Activated T-cell treated with anti-CD3 and anti-CD28 coated beads for 4 hours (primary cell): ENCODE data around the gene SYK.
"Not testable (repeated sequence)": the region's sequence is repeated elsewhere in the genome, so short reads cannot be mapped to it uniquely, and the experiment has no call there.

Experiments
- DNase-seq: peaks from one replicate; pipeline ENCODE4 v3.0.0-alpha.2; 2020

The SYK gene

GRCh38 chr9:90801241-90801972, at the start of gene SYK:
SYK (plus strand) TSS chr9:90801819; CDS start chr9:90843899, 42,080 bp downstream.
- no peak for DNase-seq

- peak; percentile 33 for DNase-seq
Measured at GRCh38 chr9:90755514-90756371, 45.9 kb upstream of the SYK start.

- DNase-seq: not testable (repeated sequence)
Measured at GRCh38 chr9:90760577-90760976, 41.0 kb upstream of the SYK start.

- no peak for DNase-seq
Measured at GRCh38 chr9:90766731-90767130, 34.9 kb upstream of the SYK start.

- no peak for DNase-seq
Measured at GRCh38 chr9:90767523-90768100, 34.0 kb upstream of the SYK start.

GRCh38 chr9:90770182-90770738, 31.4 kb upstream of the SYK start:
- no peak for DNase-seq

GRCh38 chr9:90770927-90771326, 30.7 kb upstream of the SYK start:
- DNase-seq: no peak

GRCh38 chr9:90772386-90772785, 29.2 kb upstream of the SYK start:
- no peak for DNase-seq

GRCh38 chr9:90773617-90774016, 28.0 kb upstream of the SYK start:
- DNase-seq: no peak

GRCh38 chr9:90774071-90774470, 27.5 kb upstream of the SYK start:
- DNase-seq: no peak

GRCh38 chr9:90774682-90775081, 26.9 kb upstream of the SYK start:
- DNase-seq: no peak

- no peak for DNase-seq
Measured at GRCh38 chr9:90775657-90776056, 26.0 kb upstream of the SYK start.

GRCh38 chr9:90778746-90779145, 22.9 kb upstream of the SYK start:
- no peak for DNase-seq

GRCh38 chr9:90783552-90783951, 18.1 kb upstream of the SYK start:
- no peak for DNase-seq

- no peak for DNase-seq
Measured at GRCh38 chr9:90783964-90784363, 17.7 kb upstream of the SYK start.

- no peak for DNase-seq
Measured at GRCh38 chr9:90787771-90788460, 13.7 kb upstream of the SYK start.

- DNase-seq: not testable (repeated sequence)
Measured at GRCh38 chr9:90788527-90788926, 13.1 kb upstream of the SYK start.

GRCh38 chr9:90789408-90789807, 12.2 kb upstream of the SYK start:
- no peak for DNase-seq

- DNase-seq: no peak
Measured at GRCh38 chr9:90789862-90790261, 11.8 kb upstream of the SYK start.

GRCh38 chr9:90793024-90793423, 8.6 kb upstream of the SYK start:
- DNase-seq: not testable (repeated sequence)

- DNase-seq: no peak
Measured at GRCh38 chr9:90793729-90794128, 7.9 kb upstream of the SYK start.

- DNase-seq: no peak
Measured at GRCh38 chr9:90795084-90795483, 6.5 kb upstream of the SYK start.

- no peak for DNase-seq
Measured at GRCh38 chr9:90795871-90796317, 5.7 kb upstream of the SYK start.
